Activated T-cell treated with anti-CD3 and anti-CD28 coated beads, Interleukin-2, amount 50 U/mL, for 72 hours (primary cell): ENCODE data around the gene ZNF81. TPM values are rescaled to one million over a fixed set of nuclear protein-coding genes. Genes with fewer than 3 reads are reported as not detected.
"Not testable (repeated sequence)": the region's sequence is repeated elsewhere in the genome, so short reads cannot be mapped to it uniquely, and the experiment has no call there.

Experiments used
- ATAC-seq, 2 donors: fragments of 150-1000 bp; cut with Tn5 transposase; replicated peaks in 1 of 2; 2 replicates each; pipeline ENCODE4 v1.10.0; 2021; ENCODE audit warnings: moderate library complexity in 2 of 2, mild to moderate bottlenecking in 1 of 2
- DNase-seq, 2 donors: peaks; one replicate each; pipeline ENCODE4 v3.0.0; 2021 to 2022; ENCODE audit warnings: mixed read lengths in 1 of 2
- H3K27ac Mint-ChIP-seq: one replicate; pipeline ENCODE4 v1.8.0; 2022; ENCODE audit warnings: mild to moderate bottlenecking, moderate library complexity, mixed read lengths
- H3K27me3 Mint-ChIP-seq: one replicate; pipeline ENCODE4 v1.8.0; 2022; ENCODE audit warnings: low read depth, mixed read lengths
- H3K36me3 Mint-ChIP-seq, 2 donors: one replicate each; pipeline ENCODE4 v1.8.0; 2022; ENCODE audit warnings: mixed read lengths in 2 of 2, mild to moderate bottlenecking in 1 of 2; ENCODE audit not compliant: insufficient read depth in 2 of 2
- H3K4me1 Mint-ChIP-seq: one replicate; pipeline ENCODE4 v1.8.0; 2022; ENCODE audit warnings: low read depth, mixed read lengths
- H3K4me3 Mint-ChIP-seq, 2 donors: one replicate each; pipeline ENCODE4 v1.8.0; 2022; ENCODE audit warnings: mild to moderate bottlenecking in 2 of 2, mixed read lengths in 2 of 2, moderate library complexity in 2 of 2
- H3K9me3 Mint-ChIP-seq, 2 donors: one replicate each; pipeline ENCODE4 v1.8.0; 2022; ENCODE audit warnings: mixed read lengths in 2 of 2
- total RNA-seq, 2 donors: library from RNA; stranded (reverse); gene quantifications; one replicate each; pipeline ENCODE4 v1.2.3, GENCODE V29; 2022

Gene ZNF81
- 10 to 100 TPM in 1 of 2 donors, 1 to 10 TPM in 1; 9.3 to 10.3 TPM for total RNA-seq

GRCh38 chrX:47836164-47837072, at the start of gene ZNF81:
Gene ZNF81 (plus strand): TSS chrX:47836902. CDS start chrX:47846268, 9,366 bp downstream.
- ATAC-seq (peak; percentile 93 to 96), DNase-seq (peak; percentile 90)
- Mint-ChIP-seq H3K4me3 (peak within 1 kb of the TSS; percentile 97 to 99), H3K4me1 (peaks cover 20% of the 10 kb centered on the region), H3K36me3 (peaks cover 0 to 1% of the 10 kb centered on the region in 2 donors), H3K27me3 (peaks cover 2% of the 10 kb centered on the region), H3K9me3 (no peaks in the 10 kb centered on the region), H3K27ac (peak within 1 kb of the TSS; percentile 90)

GRCh38 chrX:47796433-47796906, 40.2 kb upstream of the ZNF81 start:
- no peak for DNase-seq
- ATAC-seq: no peak
- Mint-ChIP-seq H3K4me1 (no peaks in the 10 kb centered on the region), H3K9me3 (no peaks in the 10 kb centered on the region), H3K27me3 (peaks cover 29% of the 10 kb centered on the region), H3K4me3 (no peak overlapping the region), H3K36me3 (no peaks in the 10 kb centered on the region), H3K27ac (no peak overlapping the region)

DNA sequence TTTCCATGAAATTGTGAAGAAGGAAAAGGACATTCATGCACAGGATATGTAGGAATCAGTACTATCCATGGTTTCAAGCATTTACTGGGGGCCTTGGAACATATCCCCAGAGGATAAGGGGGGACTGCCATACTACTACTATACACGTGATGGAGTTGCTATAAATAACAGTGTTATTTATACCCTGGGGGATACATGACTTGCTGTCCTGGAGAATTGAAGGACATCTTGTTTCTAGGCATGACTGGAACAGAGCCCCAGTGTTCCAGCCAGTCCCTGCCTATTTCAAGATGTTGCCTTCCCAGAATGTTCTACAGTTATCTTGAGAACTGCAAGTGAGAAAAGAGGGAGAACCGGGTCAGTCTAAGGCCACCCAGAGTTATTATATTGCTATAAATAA, 39.6 kb upstream of the ZNF81 start:
- no peaks in the 10 kb centered on the region for H3K36me3 Mint-ChIP-seq
- no peak overlapping the region for H3K4me3 Mint-ChIP-seq
- H3K4me1 Mint-ChIP-seq: no peaks in the 10 kb centered on the region
- no peak for DNase-seq
- no peak overlapping the region for H3K27ac Mint-ChIP-seq
- no peaks in the 10 kb centered on the region for H3K9me3 Mint-ChIP-seq
- ATAC-seq: no peak
- peaks cover 26% of the 10 kb centered on the region for H3K27me3 Mint-ChIP-seq

GRCh38 chrX:47798861-47799260, 37.8 kb upstream of the ZNF81 start:
- Mint-ChIP-seq H3K4me1 (no peaks in the 10 kb centered on the region), H3K36me3 (no peaks in the 10 kb centered on the region), H3K4me3 (no peak overlapping the region), H3K9me3 (no peaks in the 10 kb centered on the region), H3K27ac (no peak overlapping the region), H3K27me3 (peaks cover 11% of the 10 kb centered on the region)
- DNase-seq: no peak
- ATAC-seq: no peak

GRCh38 chrX:47802589-47802988, 34.1 kb upstream of the ZNF81 start:
- Mint-ChIP-seq H3K4me1 (no peaks in the 10 kb centered on the region), H3K27me3 (peaks cover 18% of the 10 kb centered on the region), H3K27ac (no peak overlapping the region), H3K4me3 (no peak overlapping the region), H3K36me3 (no peaks in the 10 kb centered on the region), H3K9me3 (no peaks in the 10 kb centered on the region)
- ATAC-seq (no peak), DNase-seq (no peak)

DNA sequence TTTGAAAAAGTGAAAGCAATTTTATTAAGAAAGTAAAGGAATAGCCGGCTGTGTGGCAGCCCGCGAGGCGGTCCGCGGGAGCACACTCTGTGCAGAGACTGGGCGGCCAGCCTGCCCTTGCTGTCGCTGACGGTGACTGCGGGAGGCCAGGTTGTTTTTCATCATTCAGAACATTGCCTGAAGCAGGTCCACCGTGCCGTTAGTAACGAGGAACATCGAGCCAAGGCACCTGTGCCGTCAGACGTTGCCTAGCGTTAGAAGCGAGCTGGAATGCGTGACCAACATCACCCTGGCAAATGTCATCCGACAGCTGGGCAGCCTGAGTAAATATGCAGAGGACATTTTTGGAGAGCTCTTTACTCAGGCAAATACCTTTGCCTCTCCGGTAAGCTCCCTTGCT, 33.6 kb upstream of the ZNF81 start:
- not testable (repeated sequence) for H3K36me3 Mint-ChIP-seq

GRCh38 chrX:47804315-47804714, 32.4 kb upstream of the ZNF81 start:
- H3K4me1 Mint-ChIP-seq: no peaks in the 10 kb centered on the region
- no peak for ATAC-seq
- no peak overlapping the region for H3K4me3 Mint-ChIP-seq
- no peak overlapping the region for H3K27ac Mint-ChIP-seq
- peaks cover 23% of the 10 kb centered on the region for H3K27me3 Mint-ChIP-seq
- no peaks in the 10 kb centered on the region for H3K36me3 Mint-ChIP-seq
- H3K9me3 Mint-ChIP-seq: no peaks in the 10 kb centered on the region
- no peak for DNase-seq

More for the DNA sequence above, 33.6 kb upstream of the ZNF81 start:
- peaks cover 18% of the 10 kb centered on the region for H3K27me3 Mint-ChIP-seq
- DNase-seq, H3K27ac Mint-ChIP-seq, H3K4me3 Mint-ChIP-seq, H3K9me3 Mint-ChIP-seq, H3K4me1 Mint-ChIP-seq, ATAC-seq: not testable (repeated sequence)

GRCh38 chrX:47805844-47806243, 30.9 kb upstream of the ZNF81 start:
- H3K36me3 Mint-ChIP-seq, H3K4me3 Mint-ChIP-seq, H3K9me3 Mint-ChIP-seq: not testable (repeated sequence)

DNA sequence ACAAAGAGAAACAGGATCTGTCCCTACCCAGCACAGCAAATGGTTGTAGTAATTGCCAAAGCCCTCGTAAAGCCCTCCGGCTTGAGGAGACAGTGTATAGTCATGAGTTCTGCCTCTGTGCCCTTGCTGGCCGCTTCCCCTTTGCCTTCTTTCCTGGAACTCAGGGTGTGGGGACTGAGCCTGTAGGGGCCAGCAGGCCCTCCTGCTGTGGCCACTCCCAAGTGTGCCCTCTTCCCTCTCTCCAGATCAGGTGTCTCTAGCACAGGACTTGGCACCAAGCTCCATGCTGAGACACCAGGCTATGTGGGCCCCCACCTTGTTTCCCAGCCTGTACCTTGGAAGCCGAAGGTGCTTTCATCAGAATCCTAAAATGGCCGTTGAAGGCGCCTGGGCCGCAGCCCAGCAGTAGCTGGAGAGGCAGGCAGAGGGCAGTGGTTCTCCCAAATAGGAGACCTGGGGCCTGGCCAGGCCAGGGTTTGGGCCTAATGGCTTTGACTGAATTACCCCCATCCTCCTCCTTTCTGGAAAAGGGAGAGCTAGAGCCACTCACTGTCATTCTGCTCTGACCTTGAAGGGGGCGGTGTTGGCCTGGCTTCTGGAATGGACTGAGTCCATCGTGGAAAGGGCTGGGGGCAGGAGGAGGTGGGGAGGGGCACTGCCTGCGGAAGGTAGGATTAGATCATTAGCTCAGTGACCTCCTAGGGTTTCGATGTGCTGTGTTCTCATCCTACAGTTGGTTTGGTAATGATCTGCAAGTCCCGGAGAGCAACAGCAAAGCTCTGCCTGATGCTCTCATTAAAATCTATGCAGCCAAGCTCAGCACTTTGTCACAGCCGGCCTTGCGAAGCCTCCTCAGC, 30.1 kb upstream of the ZNF81 start:
- not testable (repeated sequence) for H3K9me3 Mint-ChIP-seq, ATAC-seq, H3K4me1 Mint-ChIP-seq, H3K4me3 Mint-ChIP-seq, H3K27ac Mint-ChIP-seq, H3K36me3 Mint-ChIP-seq, DNase-seq
- peaks cover 23% of the 10 kb centered on the region for H3K27me3 Mint-ChIP-seq

More at GRCh38 chrX:47805844-47806243, 30.9 kb upstream of the ZNF81 start:
- not testable (repeated sequence) for DNase-seq, H3K27ac Mint-ChIP-seq, H3K4me1 Mint-ChIP-seq, ATAC-seq
- H3K27me3 Mint-ChIP-seq: peaks cover 23% of the 10 kb centered on the region

GRCh38 chrX:47807272-47807538, 29.5 kb upstream of the ZNF81 start:
- H3K27me3 Mint-ChIP-seq: peaks cover 23% of the 10 kb centered on the region
- H3K4me3 Mint-ChIP-seq, H3K27ac Mint-ChIP-seq, H3K36me3 Mint-ChIP-seq, ATAC-seq, H3K9me3 Mint-ChIP-seq, H3K4me1 Mint-ChIP-seq, DNase-seq: not testable (repeated sequence)

DNA sequence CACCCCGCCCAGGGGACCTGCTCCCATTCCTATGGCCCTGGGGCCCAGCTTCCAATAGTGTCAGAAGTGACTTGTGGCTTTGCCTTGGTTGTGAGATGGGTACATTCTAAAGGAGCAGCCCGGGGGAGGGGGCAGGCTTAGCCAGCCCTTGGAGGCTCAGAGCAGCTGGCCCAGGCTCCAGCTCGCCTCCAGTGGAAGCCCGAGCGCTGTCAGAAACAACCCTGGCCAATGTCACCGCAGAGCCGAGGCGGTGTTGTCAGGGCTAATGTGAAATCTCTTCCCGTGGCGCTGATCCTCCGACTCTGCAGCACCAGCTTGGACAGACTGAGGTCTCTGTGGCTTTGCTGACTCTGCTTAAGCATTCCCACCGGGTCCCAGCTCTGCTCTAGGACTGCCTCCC, 29.2 kb upstream of the ZNF81 start:
- H3K4me3 Mint-ChIP-seq: no peak overlapping the region
- no peak overlapping the region for H3K27ac Mint-ChIP-seq
- H3K36me3 Mint-ChIP-seq: no peaks in the 10 kb centered on the region
- no peak for ATAC-seq
- H3K4me1 Mint-ChIP-seq: no peaks in the 10 kb centered on the region
- DNase-seq: no peak
- peaks cover 25% of the 10 kb centered on the region for H3K27me3 Mint-ChIP-seq
- H3K9me3 Mint-ChIP-seq: no peaks in the 10 kb centered on the region

GRCh38 chrX:47808904-47809788, 27.6 kb upstream of the ZNF81 start:
- no peaks in the 10 kb centered on the region for H3K4me1 Mint-ChIP-seq
- H3K36me3 Mint-ChIP-seq: no peaks in the 10 kb centered on the region
- H3K9me3 Mint-ChIP-seq: peaks cover 0 to 1% of the 10 kb centered on the region in 2 donors
- no peak overlapping the region for H3K27ac Mint-ChIP-seq
- H3K4me3 Mint-ChIP-seq: no peak overlapping the region
- ATAC-seq: no peak
- no peak for DNase-seq
- H3K27me3 Mint-ChIP-seq: peaks cover 30% of the 10 kb centered on the region
